GM12878 (cell line): ENCODE data around the gene FBXL17. TPM values are rescaled to one million over a fixed set of nuclear protein-coding genes. Genes with fewer than 3 reads are reported as not detected.

Experiments
- ATAC-seq: fragments of 200-7000 bp; cut with Tn5 transposase; 3 replicates; pipeline ENCODE4 v1.9.1; 2020; ENCODE audit warnings: mild to moderate bottlenecking, moderate library complexity
- BruUV-seq: library from RNA; stranded (reverse); fragments of 400-500 nt; replicated peaks from 2 replicates; lab custom pipeline; 2021; lab: Mats Ljungman, UMichigan
- CTCF ChIA-PET: fragments of 300-600 bp; sonication (Branson Sonifier 250); formaldehyde crosslinking; extraction: SDS; loops from one replicate; lab custom pipeline; 2021; ENCODE audit warnings: inconsistent platforms; lab: Yijun Ruan, JAX
- POLR2A ChIA-PET: fragments of 350-600 bp; formaldehyde crosslinking; extraction: SDS; loops from one replicate; lab custom pipeline; 2021; ENCODE audit warnings: inconsistent platforms; lab: Charles Lee
- RAD21 ChIA-PET: fragments of 300-600 bp; sonication (Branson Sonifier 250); formaldehyde crosslinking; loops from one replicate; lab custom pipeline; 2023; ENCODE audit warnings: antibody characterized with exemption; ENCODE audit not compliant: unreplicated experiment; lab: Charles Lee
- SMC1A ChIA-PET: fragments of 300-600 bp; sonication (Branson Sonifier 250); formaldehyde crosslinking; loops from one replicate; lab custom pipeline; 2023; ENCODE audit not compliant: unreplicated experiment, uncharacterized antibody; lab: Charles Lee
- DNase-seq: peaks from one replicate; pipeline ENCODE4 v3.0.0-alpha.2; 2011; ENCODE audit warnings: low read depth, low spot score
- FAIRE-seq: peaks from 3 replicates; lab custom pipeline; 2011; peaks lifted over from hg19 to GRCh38; lab: Jason Lieb, UNC
- H2AFZ ChIP-seq: 2 replicates; pipeline ENCODE4 v1.6.0; 2011; ENCODE audit warnings: low read depth, low read length, control low read depth; ENCODE audit not compliant: control insufficient read depth
- H3K27ac ChIP-seq: 2 replicates; pipeline ENCODE4 v1.5.1; 2011; ENCODE audit warnings: control low read depth; ENCODE audit not compliant: control insufficient read depth, insufficient read depth
- H3K27me3 ChIP-seq, 2 experiments: replicated peaks in 1 of 2; 2 replicates each; pipeline versions ENCODE4 v1.6.0 to v1.6.1; 2011; ENCODE audit warnings: low read length in 1 of 2; ENCODE audit not compliant: control insufficient read depth in 2 of 2, insufficient read depth in 2 of 2
- H3K36me3 ChIP-seq, 2 experiments: 2 replicates each; pipeline ENCODE4 v1.5.1; 2011; ENCODE audit warnings: low read length in 1 of 2; ENCODE audit not compliant: control insufficient read depth in 2 of 2, insufficient read depth in 2 of 2
- H3K4me1 ChIP-seq: 2 replicates; pipeline ENCODE4 v1.6.1; 2011; ENCODE audit warnings: mild to moderate bottlenecking, low read length, moderate library complexity, mixed read lengths; ENCODE audit not compliant: control insufficient read depth, insufficient read depth
- H3K4me2 ChIP-seq: 2 replicates; pipeline ENCODE4 v1.6.0; 2011; ENCODE audit warnings: control low read depth; ENCODE audit not compliant: control insufficient read depth, insufficient read depth
- H3K4me3 ChIP-seq: fragments of 200-600 bp; sonication (generic); 2 replicates; pipeline ENCODE4 v1.5.1; 2016
- H3K79me2 ChIP-seq: 2 replicates; pipeline ENCODE4 v1.6.0; 2011; ENCODE audit warnings: low read length; ENCODE audit not compliant: control insufficient read depth, insufficient read depth
- H3K9ac ChIP-seq: 2 replicates; pipeline ENCODE4 v1.8.0; 2011; ENCODE audit warnings: low read length, control low read depth, mixed read lengths; ENCODE audit not compliant: control insufficient read depth, insufficient read depth
- H3K9me3 ChIP-seq: replicated peaks from 3 replicates; pipeline ENCODE4 v1.5.1; 2011; ENCODE audit warnings: mild to moderate bottlenecking, low read length; ENCODE audit not compliant: control insufficient read depth, insufficient read depth
- H4K20me1 ChIP-seq: 2 replicates; pipeline ENCODE4 v1.6.0; 2011; ENCODE audit not compliant: control insufficient read depth, insufficient read depth
- CHD4 ChIP-seq: fragments of 200-600 bp; sonication (generic); IDR thresholded peaks from 2 replicates; pipeline ENCODE4 v1.6.1; 2016; ENCODE audit warnings: mild to moderate bottlenecking
- GABPA ChIP-seq: IDR thresholded peaks from 2 replicates; pipeline ENCODE4 v1.6.1; 2014; ENCODE audit warnings: antibody characterized with exemption, low read depth, mild to moderate bottlenecking, inconsistent platforms
- HDGF ChIP-seq: fragments of 450-650 bp; IDR thresholded peaks from 2 replicates; pipeline ENCODE4 v1.6.1; 2016; ENCODE audit warnings: antibody characterized with exemption
- HSF1 ChIP-seq: fragments of 150-350 bp; IDR thresholded peaks from 2 replicates; pipeline ENCODE4 v1.6.1; 2014; ENCODE audit warnings: mild to moderate bottlenecking, low read depth, low read length
- IRF5 ChIP-seq: fragments of 450-650 bp; IDR thresholded peaks from 2 replicates; pipeline ENCODE4 v1.6.1; 2017; ENCODE audit warnings: borderline replicate concordance
- MYB ChIP-seq: fragments of 150-350 bp; IDR thresholded peaks from 2 replicates; pipeline ENCODE4 v1.6.1; 2014; ENCODE audit warnings: mild to moderate bottlenecking, low read depth, low read length, borderline replicate concordance
- RELA ChIP-seq: fragments of 450-650 bp; IDR thresholded peaks from 2 replicates; pipeline ENCODE4 v1.8.0; 2014; ENCODE audit warnings: borderline replicate concordance; ENCODE audit not compliant: partially characterized antibody
- RELB ChIP-seq: fragments of 450-650 bp; IDR thresholded peaks from 2 replicates; pipeline ENCODE4 v1.6.1; 2017; ENCODE audit warnings: low read depth, mild to moderate bottlenecking, moderate library complexity
- ZBTB11 ChIP-seq: fragments of 450-650 bp; formaldehyde crosslinking; IDR thresholded peaks from 2 replicates; pipeline ENCODE4 v1.5.0; 2022; ENCODE audit warnings: mild to moderate bottlenecking, missing genetic modification characterization
- ZBTB4 ChIP-seq: fragments of 450-650 bp; formaldehyde crosslinking; IDR thresholded peaks from 2 replicates; pipeline ENCODE4 v1.4.0; 2022; ENCODE audit warnings: mild to moderate bottlenecking, moderate library complexity
- ZZZ3 ChIP-seq: IDR thresholded peaks from 2 replicates; pipeline ENCODE4 v1.6.1; 2011; ENCODE audit warnings: low read depth; ENCODE audit not compliant: control insufficient read depth, insufficient read length
- WGBS: methylation state at CpG from one replicate; pipeline ENCODE4 v1.1.6; 2016; ENCODE audit warnings: low lambda C conversion rate; ENCODE audit not compliant: insufficient replicate concordance, insufficient coverage; ENCODE audit errors: missing lambda C conversion rate; 5-methylcytosine and 5-hydroxymethylcytosine counted together
- in situ Hi-C: fragments of 300-500 bp; cut with MboI; formaldehyde crosslinking; loops from 9 replicates; pipeline ENCODE4 v1.14.3; 2018; ENCODE audit warnings: mixed read lengths
- intact Hi-C: fragments of 100-400 bp; cut with micrococcal nuclease; formaldehyde crosslinking; loops from one replicate; pipeline ENCODE4 v1.14.2; 2022; ENCODE audit not compliant: unreplicated experiment
- polyA plus RNA-seq, 11 experiments: library from polyadenylated mRNA; depleted of rRNA in 4 of 11; unstranded in 6 of 11; stranded (reverse) in 5 of 11; fragments of >200 nt; fragmentation: Nextera tagmentation in 4 of 11; fragmentation: Illumina TruSeq in 1 of 11; extraction: Ambion mirVana in 4 of 11; extraction: Trizol in 1 of 11; gene quantifications; 1 replicate in 1 of 11; 2 replicates in 10 of 11; pipeline versions ENCODE4 v1.2.1 to v1.2.3, GENCODE V29; 2011 to 2016; ENCODE audit warnings: inconsistent platforms in 2 of 11, missing spikeins in 2 of 11, low read depth in 1 of 11
- total RNA-seq, 4 experiments: library from RNA; depleted of rRNA in 3 of 4; stranded (reverse); fragments of >200 nt in 3 of 4; fragmentation: Illumina TruSeq in 1 of 4; extraction: Trizol in 1 of 4; gene quantifications; 2 replicates each; pipeline versions ENCODE4 v1.2.1 to v1.2.3, GENCODE V29; 2013 to 2021

The FBXL17 gene
- total and polyA plus RNA-seq, 10 of the 15 experiments (the other 5 are each of a cell fraction or from before 2014, with no cell fraction given), result 0.88 to 9.0 (median 4.4) TPM

GRCh38 chr5:107958861-107959260 is 423.0 kb downstream of the FBXL17 start:
- in situ Hi-C loops, result no loop called here

More at GRCh38 chr5:107958861-107959260, 423.0 kb downstream of the FBXL17 start:
- no peaks in the 10 kb centered on the region for H3K36me3 ChIP-seq
- H3K27ac ChIP-seq, result no peak overlapping the region
- ChIA-PET POLR2A (no interaction called here), CTCF (no interaction called here), RAD21 (no interaction called here), SMC1A (interaction anchor here (1.3 kb wide), 1 partner anchor 11 kb away, joined by 4 read pairs; no protein-coding TSS in a partner anchor)
- no peak overlapping the region for H3K4me2 ChIP-seq
- no peaks in the 10 kb centered on the region for H3K4me1 ChIP-seq
- BruUV-seq, result no TSS peak
- no peaks in the 10 kb centered on the region for H3K27me3 ChIP-seq
- H3K79me2 ChIP-seq, result no peaks in the 10 kb centered on the region
- TF ChIP-seq RELA (no peak), GABPA (no peak), CHD4 (no peak), HDGF (no peak), IRF5 (no peak), HSF1 (no peak), ZZZ3 (no peak), MYB (no peak), ZBTB11 (CRISPR knock-in tag) (no peak), ZBTB4 (CRISPR knock-in tag) (no peak), RELB (no peak)
- intact Hi-C loops, result no loop called here
- WGBS, result 100% methylated on average over 3 of the region's 3 CpGs
- no peak overlapping the region for H3K9ac ChIP-seq
- DNase-seq (no peak), ATAC-seq (no peak), FAIRE-seq (no peak)
- H3K9me3 ChIP-seq, result no peaks in the 10 kb centered on the region
- H3K4me3 ChIP-seq, result no peak overlapping the region
- no peaks in the 10 kb centered on the region for H4K20me1 ChIP-seq
- H2AFZ ChIP-seq, result no peak overlapping the region
